HepG2 (cell line): ENCODE results near the gene NABP1. TPM values are rescaled to one million over a fixed set of nuclear protein-coding genes. Genes with fewer than 3 reads are reported as not detected.

Experiments used
- CHCHD3 ChIP-seq: sonication (generic); formaldehyde crosslinking; IDR thresholded peaks from 2 replicates; pipeline ENCODE4 v1.8.0; 2022; ENCODE audit warnings: mild to moderate bottlenecking, missing genetic modification reagents, moderate library complexity
- DDIT3 ChIP-seq: sonication (generic); formaldehyde crosslinking; IDR thresholded peaks from 2 replicates; pipeline ENCODE4 v1.4.0; 2020; ENCODE audit warnings: mild to moderate bottlenecking, missing genetic modification reagents
- NFIC ChIP-seq: IDR thresholded peaks from 2 replicates; pipeline ENCODE4 v1.6.1; 2012; ENCODE audit warnings: mild to moderate bottlenecking, low read length, inconsistent platforms
- RERE ChIP-seq: IDR thresholded peaks from 2 replicates; pipeline ENCODE4 v1.6.1; 2016; ENCODE audit warnings: low read depth, missing genetic modification reagents, missing compliant biosample characterization
- ZBTB37 ChIP-seq: sonication (generic); formaldehyde crosslinking; IDR thresholded peaks from 2 replicates; pipeline ENCODE4 v1.4.0; 2020; ENCODE audit warnings: mild to moderate bottlenecking, missing genetic modification reagents
- ZMAT5 ChIP-seq: sonication (generic); formaldehyde crosslinking; IDR thresholded peaks from 2 replicates; pipeline ENCODE4 v1.5.0; 2020; ENCODE audit warnings: mild to moderate bottlenecking, low read depth, missing genetic modification reagents, borderline replicate concordance
- ZNF20 ChIP-seq: sonication (generic); formaldehyde crosslinking; IDR thresholded peaks from 2 replicates; pipeline ENCODE4 v1.4.0; 2020; ENCODE audit warnings: mild to moderate bottlenecking, moderate library complexity, missing genetic modification reagents
- ZNF331 ChIP-seq: sonication (generic); formaldehyde crosslinking; IDR thresholded peaks from 2 replicates; pipeline ENCODE4 v1.4.0; 2020; ENCODE audit warnings: missing genetic modification reagents
- ZNF678 ChIP-seq: sonication (generic); formaldehyde crosslinking; IDR thresholded peaks from 2 replicates; pipeline ENCODE4 v1.4.0; 2020; ENCODE audit warnings: mild to moderate bottlenecking, missing genetic modification reagents
- ZXDC ChIP-seq: sonication (generic); formaldehyde crosslinking; IDR thresholded peaks from 2 replicates; pipeline ENCODE4 v1.5.0; 2020; ENCODE audit warnings: mild to moderate bottlenecking, missing genetic modification reagents
- polyA plus RNA-seq, 8 experiments: library from polyadenylated mRNA; depleted of rRNA in 3 of 8; stranded (reverse) in 7 of 8; unstranded in 1 of 8; fragments of >200 nt; fragmentation: Illumina TruSeq in 4 of 8; extraction: Trizol in 4 of 8; gene quantifications; 2 replicates each; pipeline versions ENCODE4 v1.2.1 to v1.2.3, GENCODE V29; 2011 to 2016; ENCODE audit warnings: low read depth in 4 of 8, missing spikeins in 1 of 8, mixed read lengths in 1 of 8; ENCODE audit not compliant: insufficient read depth in 1 of 8
- total RNA-seq, 5 experiments: library from RNA; depleted of rRNA; stranded (reverse); fragments of >200 nt; fragmentation: Illumina TruSeq; extraction: Trizol; gene quantifications; 2 replicates each; pipeline ENCODE4 v1.2.3, GENCODE V29; 2016; ENCODE audit warnings: low read depth in 1 of 5

The NABP1 gene
- total and polyA plus RNA-seq, 2 of the 13 experiments (the other 11 are each of a cell fraction or from before 2014, with no cell fraction given): 14.9 to 19.8 TPM

- 0 out of 2 replicates have a peak, but pooled peaks have one; percentile 30 for TF ChIP-seq ZBTB37
- TF ChIP-seq NFIC: no peak
- TF ChIP-seq RERE (CRISPR knock-in tag): no peak
- peak; percentile 86 for TF ChIP-seq ZNF331 (CRISPR knock-in tag)
- TF ChIP-seq CHCHD3 (CRISPR knock-in tag): peak; percentile 56; the same call in 1 of the 2 replicates
- TF ChIP-seq ZNF20: 0 out of 2 replicates have a peak, but pooled peaks have one; percentile 75
- TF ChIP-seq ZMAT5 (CRISPR knock-in tag): no peak
- TF ChIP-seq DDIT3 (CRISPR knock-in tag): no peak
- peak; percentile 66; the same call in 1 of the 2 replicates for TF ChIP-seq ZXDC
- peak; percentile 92 for TF ChIP-seq ZNF678 (CRISPR knock-in tag)
Measured at GRCh38 chr2:191677646-191678436, at the start of gene NABP1 (continued).
